HEK293 (cell line): ENCODE results near the gene FKBP5.

Experiments
- CTCF ChIA-PET: fragments of 350-600 bp; formaldehyde crosslinking; extraction: SDS; loops from one replicate; lab custom pipeline; 2021; ENCODE audit warnings: antibody characterized with exemption; lab: Yijun Ruan, JAX
- POLR2A ChIA-PET: fragments of 300-600 bp; formaldehyde crosslinking; extraction: SDS; loops from one replicate; lab custom pipeline; 2020; ENCODE audit warnings: antibody characterized with exemption, inconsistent platforms; lab: Yijun Ruan, JAX
- H3K27ac ChIP-seq: fragments of 200-500 bp; sonication (Bioruptor generic); 2 replicates; pipeline ENCODE4 v1.5.1; 2014; ENCODE audit warnings: low read depth, low read length, control low read depth, inconsistent platforms; ENCODE audit errors: extremely low read depth
- H3K36me3 ChIP-seq, 2 experiments: fragments of 200-500 bp in 1 of 2; sonication (Bioruptor generic) in 1 of 2; 1 replicate in 1 of 2; 2 replicates in 1 of 2; pipeline ENCODE4 v1.5.1; 2014 to 2017; ENCODE audit warnings: inconsistent platforms in 2 of 2, low read length in 2 of 2; ENCODE audit not compliant: control insufficient read depth in 2 of 2, insufficient read depth in 1 of 2
- H3K4me1 ChIP-seq: fragments of 200-500 bp; sonication (Bioruptor generic); 2 replicates; pipeline ENCODE4 v1.5.1; 2014; ENCODE audit warnings: mild to moderate bottlenecking, low read length, inconsistent platforms; ENCODE audit not compliant: control insufficient read depth, insufficient read depth
- H3K4me3 ChIP-seq: 2 replicates; pipeline ENCODE4 v1.5.1; 2011; ENCODE audit warnings: low read depth, mild to moderate bottlenecking, control low read depth, low read length, moderate library complexity
- H3K9me3 ChIP-seq: fragments of 200-500 bp; sonication (Bioruptor generic); 2 replicates; pipeline ENCODE4 v1.5.1; 2014; ENCODE audit warnings: low read depth, low read length, inconsistent platforms; ENCODE audit not compliant: control insufficient read depth, insufficient read depth
- CTCF ChIP-seq: fragments of 450-650 bp; formaldehyde crosslinking; IDR thresholded peaks from 2 replicates; pipeline ENCODE4 v1.5.1; 2016; ENCODE audit warnings: missing biosample characterization, missing genetic modification characterization
- EGR2 ChIP-seq: fragments of 450-650 bp; formaldehyde crosslinking; IDR thresholded peaks from 2 replicates; pipeline ENCODE4 v1.5.1; 2016; ENCODE audit warnings: low read depth, missing biosample characterization, missing genetic modification characterization
- GLIS2 ChIP-seq: fragments of 450-650 bp; formaldehyde crosslinking; IDR thresholded peaks from 2 replicates; pipeline ENCODE4 v1.5.1; 2016; ENCODE audit warnings: missing biosample characterization, missing genetic modification characterization
- HIC1 ChIP-seq: fragments of 450-650 bp; formaldehyde crosslinking; IDR thresholded peaks from 2 replicates; pipeline ENCODE4 v1.5.1; 2016; ENCODE audit warnings: missing biosample characterization, missing genetic modification characterization
- MZF1 ChIP-seq: fragments of 450-650 bp; formaldehyde crosslinking; IDR thresholded peaks from 2 replicates; pipeline ENCODE4 v1.5.1; 2017; ENCODE audit warnings: missing biosample characterization, missing genetic modification characterization, borderline replicate concordance
- SCRT2 ChIP-seq: fragments of 450-650 bp; formaldehyde crosslinking; IDR thresholded peaks from 2 replicates; pipeline ENCODE4 v1.5.1; 2016; ENCODE audit warnings: missing biosample characterization, missing genetic modification characterization
- ZBTB17 ChIP-seq: fragments of 450-650 bp; formaldehyde crosslinking; IDR thresholded peaks from 2 replicates; pipeline ENCODE4 v1.5.1; 2016; ENCODE audit warnings: missing biosample characterization, missing genetic modification characterization
- ZBTB20 ChIP-seq: fragments of 450-650 bp; formaldehyde crosslinking; IDR thresholded peaks from 2 replicates; pipeline ENCODE4 v1.5.1; 2016; ENCODE audit warnings: missing biosample characterization, missing genetic modification characterization
- ZBTB48 ChIP-seq: fragments of 450-650 bp; formaldehyde crosslinking; IDR thresholded peaks from 2 replicates; pipeline ENCODE4 v1.5.1; 2016; ENCODE audit warnings: missing biosample characterization, missing genetic modification characterization
- ZFHX2 ChIP-seq: fragments of 450-650 bp; formaldehyde crosslinking; conservative IDR thresholded peaks from 2 replicates; pipeline ENCODE4 v1.5.1; 2016; ENCODE audit warnings: missing biosample characterization, missing genetic modification characterization
- ZIC2 ChIP-seq: fragments of 450-650 bp; formaldehyde crosslinking; IDR thresholded peaks from 2 replicates; pipeline ENCODE4 v1.5.1; 2016; ENCODE audit warnings: missing biosample characterization, missing genetic modification characterization
- ZNF335 ChIP-seq: fragments of 450-650 bp; formaldehyde crosslinking; conservative IDR thresholded peaks from 2 replicates; pipeline ENCODE4 v1.5.1; 2016; ENCODE audit warnings: missing biosample characterization, missing genetic modification characterization
- ZNF394 ChIP-seq: fragments of 450-650 bp; formaldehyde crosslinking; IDR thresholded peaks from 2 replicates; pipeline ENCODE4 v1.5.1; 2016; ENCODE audit warnings: missing biosample characterization, missing genetic modification characterization, mild to moderate bottlenecking, moderate library complexity, borderline replicate concordance
- ZNF580 ChIP-seq: fragments of 450-650 bp; formaldehyde crosslinking; IDR thresholded peaks from 2 replicates; pipeline ENCODE4 v1.5.1; 2016; ENCODE audit warnings: missing biosample characterization, missing genetic modification characterization
- ZNF596 ChIP-seq: fragments of 450-650 bp; IDR thresholded peaks from 2 replicates; pipeline ENCODE4 v1.5.0; 2018; ENCODE audit warnings: missing biosample characterization, mild to moderate bottlenecking, missing genetic modification characterization, moderate library complexity
- ZNF600 ChIP-seq: fragments of 450-650 bp; formaldehyde crosslinking; IDR thresholded peaks from 2 replicates; pipeline ENCODE4 v1.5.1; 2016; ENCODE audit warnings: missing biosample characterization, missing genetic modification characterization
- ZNF629 ChIP-seq: fragments of 450-650 bp; formaldehyde crosslinking; IDR thresholded peaks from 2 replicates; pipeline ENCODE4 v1.5.1; 2017; ENCODE audit warnings: missing biosample characterization, missing genetic modification characterization
- ZNF677 ChIP-seq: fragments of 450-650 bp; IDR thresholded peaks from 2 replicates; pipeline ENCODE4 v1.5.0; 2018; ENCODE audit warnings: missing biosample characterization, mild to moderate bottlenecking, missing genetic modification characterization, moderate library complexity
- ZNF837 ChIP-seq: fragments of 450-650 bp; formaldehyde crosslinking; IDR thresholded peaks from 2 replicates; pipeline ENCODE4 v1.5.1; 2016; ENCODE audit warnings: missing biosample characterization, missing genetic modification characterization
- ZSCAN5A ChIP-seq: fragments of 450-650 bp; formaldehyde crosslinking; IDR thresholded peaks from 2 replicates; pipeline ENCODE4 v1.5.1; 2016; ENCODE audit warnings: missing biosample characterization, missing genetic modification characterization

The FKBP5 gene

GRCh38 chr6:35728683-35729678 is 40.3 kb upstream of the FKBP5 start:
- Histone ChIP-seq H3K27ac (no peak overlapping the region; the same call in 1 of the 2 replicates), H3K36me3 (no peaks in the 10 kb centered on the region), H3K4me1 (peaks cover 23% of the 10 kb centered on the region), H3K9me3 (no peaks in the 10 kb centered on the region)
- POLR2A ChIA-PET, result interaction anchor here (1.1 to 2.8 kb wide), 4 partner anchors 40 to 65 kb away, joined by 4 to 14 read pairs (median 4); partner anchors contain the start of gene FKBP5
- TF ChIP-seq EGR2 (tag by site-specific recombination), result peak; percentile 38; the same call in 1 of the 2 replicates
- TF ChIP-seq ZNF335 (tag by site-specific recombination), result peak; percentile 96
- TF ChIP-seq ZIC2, result peak; percentile 8; the same call in 1 of the 2 replicates
- TF ChIP-seq ZFHX2, result peak; percentile 52
- TF ChIP-seq ZNF677, result no peak
- peak; percentile 43; the same call in 1 of the 2 replicates for TF ChIP-seq ZBTB17 (tag by site-specific recombination)
- TF ChIP-seq ZNF600 (tag by site-specific recombination), result peak; percentile 89
- TF ChIP-seq HIC1 (tag by site-specific recombination), result 0 out of 2 replicates have a peak, but pooled peaks have one; percentile 24
- TF ChIP-seq ZBTB20 (tag by site-specific recombination), result peak; percentile 24; the same call in 1 of the 2 replicates
- no peak for TF ChIP-seq ZNF837 (tag by site-specific recombination)
- TF ChIP-seq CTCF (tag by site-specific recombination), result 0 out of 2 replicates have a peak, but pooled peaks have one; percentile 23
- TF ChIP-seq, all 188 proteins: peak for 9
- H3K4me3 ChIP-seq, result no peak overlapping the region
- CTCF ChIA-PET, result interaction anchor here (0.6 to 3.5 kb wide), 4 partner anchors 8 to 144 kb away, joined by 3 to 22 read pairs (median 8); partner anchors contain the start of gene ARMC12

GRCh38 chr6:35727935-35728682 is 39.4 kb upstream of the FKBP5 start:
- Histone ChIP-seq H3K4me1 (peaks cover 23% of the 10 kb centered on the region), H3K4me3 (peak overlapping the region; percentile 47), H3K36me3 (no peaks in the 10 kb centered on the region), H3K9me3 (no peaks in the 10 kb centered on the region), H3K27ac (peak overlapping the region; percentile 91)
- ChIA-PET POLR2A (interaction anchor here (0.9 to 2.8 kb wide), 14 partner anchors 8 to 257 kb away, joined by 3 to 14 read pairs (median 4); partner anchors contain the start of genes FKBP5 and TEAD3), CTCF (interaction anchor here (0.6 to 3.5 kb wide), 6 partner anchors 8 to 205 kb away, joined by 3 to 22 read pairs (median 5); partner anchors contain the start of gene ARMC12)
- TF ChIP-seq ZNF629 (tag by site-specific recombination) (0 out of 2 replicates have a peak, but pooled peaks have one; percentile 9), ZNF600 (tag by site-specific recombination) (peak; percentile 94), GLIS2 (tag by site-specific recombination) (0 out of 2 replicates have a peak, but pooled peaks have one; percentile 36), MZF1 (tag by site-specific recombination) (no peak; the same call in 1 of the 2 replicates), ZSCAN5A (tag by site-specific recombination) (peak; percentile 58; the same call in 1 of the 2 replicates), SCRT2 (tag by site-specific recombination) (peak; percentile 38; the same call in 1 of the 2 replicates), ZNF596 (tag by site-specific recombination) (peak; percentile 38; the same call in 1 of the 2 replicates), ZNF394 (no peak), ZBTB20 (tag by site-specific recombination) (peak; percentile 61; the same call in 1 of the 2 replicates), ZNF580 (tag by site-specific recombination) (no peak), CTCF (tag by site-specific recombination) (peak; percentile 5; the same call in 1 of the 2 replicates), ZBTB48 (peak; percentile 29; the same call in 1 of the 2 replicates)
